DND-41 (cell line): ENCODE measurements around the gene TENT4B.

Source experiments
- EZH2 ChIP-seq: IDR thresholded peaks from 3 replicates; pipeline ENCODE4 v1.6.1; 2012; ENCODE audit warnings: borderline replicate concordance, low read depth, mild to moderate bottlenecking, moderate library complexity, low read length, inconsistent platforms; ENCODE audit not compliant: severe bottlenecking
- TF ChIP-seq, protein P1 (sequence below): IDR thresholded peaks from 2 replicates; pipeline ENCODE4 v1.5.1; 2012; ENCODE audit warnings: borderline replicate concordance, low read length, moderate library complexity, mild to moderate bottlenecking; ENCODE audit not compliant: poor library complexity, severe bottlenecking; ENCODE audit errors: extremely low read depth

DNA sequence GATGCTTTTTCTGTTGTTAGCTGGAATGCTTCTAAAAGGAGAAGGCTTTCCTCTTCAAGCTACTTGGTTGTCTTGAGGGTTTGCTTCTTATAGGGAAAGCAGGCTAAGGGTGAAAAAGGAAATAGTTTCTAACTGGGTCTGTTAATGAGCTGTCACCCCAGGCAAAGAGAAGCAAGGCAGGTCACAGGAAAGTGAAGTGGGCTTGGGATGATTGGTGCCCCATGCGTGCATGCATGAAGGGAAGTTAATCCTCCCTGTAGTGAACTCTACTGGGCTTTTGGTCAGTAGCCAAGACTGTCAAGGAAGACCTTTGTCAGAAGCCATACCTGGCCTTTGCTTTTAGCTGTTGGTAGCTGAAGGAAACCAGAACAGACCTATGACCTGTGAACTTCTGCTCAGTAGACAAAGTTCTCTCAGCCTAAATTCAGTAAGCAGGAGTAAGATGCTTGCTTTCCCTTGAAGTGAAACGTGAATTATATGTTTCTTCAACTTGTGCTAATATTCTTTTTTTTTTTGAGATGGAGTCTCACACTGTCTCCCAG, 16.5 kb downstream of the TENT4B start:
- TF ChIP-seq, protein P1, sequence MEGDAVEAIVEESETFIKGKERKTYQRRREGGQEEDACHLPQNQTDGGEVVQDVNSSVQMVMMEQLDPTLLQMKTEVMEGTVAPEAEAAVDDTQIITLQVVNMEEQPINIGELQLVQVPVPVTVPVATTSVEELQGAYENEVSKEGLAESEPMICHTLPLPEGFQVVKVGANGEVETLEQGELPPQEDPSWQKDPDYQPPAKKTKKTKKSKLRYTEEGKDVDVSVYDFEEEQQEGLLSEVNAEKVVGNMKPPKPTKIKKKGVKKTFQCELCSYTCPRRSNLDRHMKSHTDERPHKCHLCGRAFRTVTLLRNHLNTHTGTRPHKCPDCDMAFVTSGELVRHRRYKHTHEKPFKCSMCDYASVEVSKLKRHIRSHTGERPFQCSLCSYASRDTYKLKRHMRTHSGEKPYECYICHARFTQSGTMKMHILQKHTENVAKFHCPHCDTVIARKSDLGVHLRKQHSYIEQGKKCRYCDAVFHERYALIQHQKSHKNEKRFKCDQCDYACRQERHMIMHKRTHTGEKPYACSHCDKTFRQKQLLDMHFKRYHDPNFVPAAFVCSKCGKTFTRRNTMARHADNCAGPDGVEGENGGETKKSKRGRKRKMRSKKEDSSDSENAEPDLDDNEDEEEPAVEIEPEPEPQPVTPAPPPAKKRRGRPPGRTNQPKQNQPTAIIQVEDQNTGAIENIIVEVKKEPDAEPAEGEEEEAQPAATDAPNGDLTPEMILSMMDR, result no peak
- TF ChIP-seq EZH2, result no peak
